Measurements from ENCODE around the gene PPP4R4. TPM values are rescaled to one million over a fixed set of nuclear protein-coding genes. Genes with fewer than 3 reads are reported as not detected.

The PPP4R4 gene
- total RNA-seq, 1 experiment from 2014 or later = 3.9 TPM

DNA sequence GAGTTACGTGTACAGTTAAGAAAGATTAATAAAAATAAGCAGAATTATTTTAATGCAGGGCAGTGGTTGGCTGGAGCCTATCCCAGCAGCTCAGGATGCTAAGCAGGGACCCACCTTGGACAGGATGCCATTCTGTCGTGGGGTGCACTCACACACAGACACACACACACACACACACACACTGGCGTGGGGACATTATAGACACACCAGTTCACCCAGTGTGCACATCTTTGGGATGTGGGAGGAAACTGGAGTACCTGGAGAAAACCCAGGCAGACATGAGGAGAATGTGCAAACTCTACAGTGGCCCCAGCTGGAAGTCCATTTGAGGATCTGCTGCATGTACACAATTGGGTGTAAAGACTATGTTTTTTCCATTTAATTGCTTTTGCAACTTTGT is 31.9 kb upstream of the PPP4R4 start:
- Histone ChIP-seq H2AK5ac (ENCODE audit: insufficient read length, low read length) (no peak overlapping the region), H3K27me3 (ENCODE audit: insufficient read depth, low read length) (no peaks in the 10 kb centered on the region), H3K14ac (ENCODE audit: insufficient read depth, low read length) (no peak overlapping the region)

More for the DNA sequence above, 31.9 kb upstream of the PPP4R4 start:
- H3K9ac ChIP-seq (ENCODE audit: extremely low read depth, insufficient read length, low read length) = no peak overlapping the region
- H4K20me1 ChIP-seq (ENCODE audit: control insufficient read depth, insufficient read depth, insufficient read length) = no peaks in the 10 kb centered on the region
- H3K4ac ChIP-seq (ENCODE audit: low read depth, low read length) = no peak overlapping the region
- no peak overlapping the region for H3T11ph ChIP-seq (ENCODE audit: low read length)
- Mint-ChIP-seq H3K4me3 (no peak overlapping the region), H3K36me3 (ENCODE audit: insufficient read depth in 1 of 3, low read depth in 3 of 3) (no peaks in the 10 kb centered on the region), H3K27me3 (ENCODE audit: low read depth) (no peaks in the 10 kb centered on the region), H3K4me1 (peaks cover 25 to 31% of the 10 kb centered on the region in 2 experiments), H3K9me3 (peaks cover 0 to 3% of the 10 kb centered on the region in 2 experiments; a peak in 1 of 5 replicates), H3K27ac (no peak overlapping the region)
- H3K79me2 ChIP-seq (ENCODE audit: insufficient read depth, low read length) = no peaks in the 10 kb centered on the region
- no peak overlapping the region for H2AFZ ChIP-seq (ENCODE audit: low read length)
- H3K4me1 ChIP-seq (ENCODE audit: insufficient read depth, low read length) = peaks cover 4% of the 10 kb centered on the region; the same call in 1 of the 2 replicates
- H3K9me3 ChIP-seq (ENCODE audit: control insufficient read depth, low read depth, low read length) = no peaks in the 10 kb centered on the region
- no peak overlapping the region for H2BK5ac ChIP-seq (ENCODE audit: insufficient read length, low read length)
- H2BK12ac ChIP-seq (ENCODE audit: insufficient read length, low read depth, low read length) = no peak overlapping the region
- no peak for DNase-seq
- H3K27ac ChIP-seq (ENCODE audit: insufficient read length, low read depth, low read length) = no peak overlapping the region
- H4K91ac ChIP-seq (ENCODE audit: insufficient read length, low read depth, low read length) = no peak overlapping the region
- no peak overlapping the region for H4K8ac ChIP-seq (replicated peaks; ENCODE audit: insufficient read length, low read depth, low read length)
- no peak overlapping the region for H3K23ac ChIP-seq (ENCODE audit: insufficient read length, low read depth, low read length)
- TF ChIP-seq, protein P1, sequence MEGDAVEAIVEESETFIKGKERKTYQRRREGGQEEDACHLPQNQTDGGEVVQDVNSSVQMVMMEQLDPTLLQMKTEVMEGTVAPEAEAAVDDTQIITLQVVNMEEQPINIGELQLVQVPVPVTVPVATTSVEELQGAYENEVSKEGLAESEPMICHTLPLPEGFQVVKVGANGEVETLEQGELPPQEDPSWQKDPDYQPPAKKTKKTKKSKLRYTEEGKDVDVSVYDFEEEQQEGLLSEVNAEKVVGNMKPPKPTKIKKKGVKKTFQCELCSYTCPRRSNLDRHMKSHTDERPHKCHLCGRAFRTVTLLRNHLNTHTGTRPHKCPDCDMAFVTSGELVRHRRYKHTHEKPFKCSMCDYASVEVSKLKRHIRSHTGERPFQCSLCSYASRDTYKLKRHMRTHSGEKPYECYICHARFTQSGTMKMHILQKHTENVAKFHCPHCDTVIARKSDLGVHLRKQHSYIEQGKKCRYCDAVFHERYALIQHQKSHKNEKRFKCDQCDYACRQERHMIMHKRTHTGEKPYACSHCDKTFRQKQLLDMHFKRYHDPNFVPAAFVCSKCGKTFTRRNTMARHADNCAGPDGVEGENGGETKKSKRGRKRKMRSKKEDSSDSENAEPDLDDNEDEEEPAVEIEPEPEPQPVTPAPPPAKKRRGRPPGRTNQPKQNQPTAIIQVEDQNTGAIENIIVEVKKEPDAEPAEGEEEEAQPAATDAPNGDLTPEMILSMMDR (conservative IDR thresholded peaks at IDR 0.05) = no peak
- no peak overlapping the region for H2BK15ac ChIP-seq (ENCODE audit: low read depth, low read length)
- peaks cover 2% of the 10 kb centered on the region for H3K23me2 ChIP-seq (ENCODE audit: insufficient read length, low read depth, low read length, poor library complexity, severe bottlenecking)
- no peak overlapping the region for H3K4me2 ChIP-seq (ENCODE audit: insufficient read depth, insufficient read length, low read length)
- no peak overlapping the region for H3K56ac ChIP-seq (ENCODE audit: insufficient read length, low read depth, low read length)
- no peaks in the 10 kb centered on the region for H3K79me1 ChIP-seq (ENCODE audit: insufficient read depth, low read depth, low read length, poor library complexity, severe bottlenecking)
- H4K5ac ChIP-seq (ENCODE audit: insufficient read length, low read depth, low read length) = no peak overlapping the region
- H2BK120ac ChIP-seq (ENCODE audit: low read depth, low read length, poor library complexity, severe bottlenecking) = no peak overlapping the region
- no CpG with 5 or more reads among the region's 3 CpGs for WGBS (ENCODE audit: extremely low coverage, insufficient read length, low lambda C conversion rate)
- no peak overlapping the region for H2BK20ac ChIP-seq (ENCODE audit: low read depth, low read length, poor library complexity, severe bottlenecking)
- H3K18ac ChIP-seq (ENCODE audit: insufficient read length, low read depth, low read length) = no peak overlapping the region
